LHCN-M2 (cell line): ENCODE measurements around the gene WFDC9. TPM values are rescaled to one million over a fixed set of nuclear protein-coding genes. Genes with fewer than 3 reads are reported as not detected.
"Not testable (repeated sequence)": the region's sequence is repeated elsewhere in the genome, so short reads cannot be mapped to it uniquely, and the experiment has no call there.

ENCODE experiments used
- DNase-seq: peaks from one replicate; pipeline ENCODE4 v3.0.0-alpha.2; 2012; ENCODE audit warnings: low read depth
- polyA plus RNA-seq: library from polyadenylated mRNA; unstranded; fragments of >200 nt; gene quantifications from one replicate; pipeline ENCODE4 v1.2.1, GENCODE V29; 2012; ENCODE audit warnings: missing spikeins
- total RNA-seq: library from RNA; depleted of rRNA; stranded (reverse); fragments of >200 nt; gene quantifications from 2 replicates; pipeline ENCODE4 v1.2.3, GENCODE V29; 2014; rRNA removed

Gene WFDC9
- total RNA-seq = not detected in 2 replicates
- not detected for polyA plus RNA-seq

GRCh38 chr20:45631184-45631583 is at the start of gene WFDC9:
Gene WFDC9 (minus strand): TSS chr20:45631284. CDS start chr20:45610181, 21,103 bp downstream.
- DNase-seq = no peak

- DNase-seq = no peak
Measured at GRCh38 chr20:45679650-45680049, 48.6 kb upstream of the WFDC9 start.

- no peak for DNase-seq
Measured at GRCh38 chr20:45672765-45673164, 41.7 kb upstream of the WFDC9 start.

GRCh38 chr20:45670139-45670538 is 39.1 kb upstream of the WFDC9 start, which contains the start of gene WFDC11:
Gene WFDC11 (minus strand): TSS chr20:45670239. CDS start chr20:45650600, 19,639 bp downstream.
- no peak for DNase-seq

GRCh38 chr20:45657038-45657437 is 26.0 kb upstream of the WFDC9 start:
- DNase-seq = not testable (repeated sequence)

- DNase-seq = not testable (repeated sequence)
Measured at GRCh38 chr20:45651726-45652125, 20.6 kb upstream of the WFDC9 start.

GRCh38 chr20:45649312-45649863 is 18.3 kb upstream of the WFDC9 start:
- DNase-seq = no peak

GRCh38 chr20:45647441-45648050 is 16.5 kb upstream of the WFDC9 start:
- no peak for DNase-seq

- no peak for DNase-seq
Measured at GRCh38 chr20:45646875-45647274, 15.8 kb upstream of the WFDC9 start.

- DNase-seq = not testable (repeated sequence)
Measured at GRCh38 chr20:45645869-45646268, 14.8 kb upstream of the WFDC9 start.

GRCh38 chr20:45641076-45641475 is 10.0 kb upstream of the WFDC9 start:
- not testable (repeated sequence) for DNase-seq

- no peak for DNase-seq
Measured at GRCh38 chr20:45639687-45640086, 8.6 kb upstream of the WFDC9 start.

- no peak for DNase-seq
Measured at GRCh38 chr20:45636513-45636912, 5.4 kb upstream of the WFDC9 start.

- no peak for DNase-seq
Measured at GRCh38 chr20:45630371-45630770, 713 bp downstream of the WFDC9 start.

GRCh38 chr20:45629496-45630100 is 1.5 kb downstream of the WFDC9 start, which contains the start of gene WFDC10A:
Gene WFDC10A (plus strand): TSS chr20:45629739. CDS start chr20:45629814, 75 bp downstream.
- DNase-seq = peak; percentile 49

GRCh38 chr20:45626540-45626939 is 4.5 kb downstream of the WFDC9 start:
- DNase-seq = no peak

- DNase-seq = no peak
Measured at GRCh38 chr20:45621593-45621992, 9.5 kb downstream of the WFDC9 start.

GRCh38 chr20:45617591-45617990 is 13.5 kb downstream of the WFDC9 start:
- DNase-seq = no peak

- DNase-seq = no peak
Measured at GRCh38 chr20:45612314-45612713, 18.8 kb downstream of the WFDC9 start.

GRCh38 chr20:45611054-45611453 is 20.0 kb downstream of the WFDC9 start:
- DNase-seq = peak; percentile 93

- DNase-seq = no peak
Measured at GRCh38 chr20:45607810-45608209, 23.3 kb downstream of the WFDC9 start.

- no peak for DNase-seq
Measured at GRCh38 chr20:45595235-45595634, 35.8 kb downstream of the WFDC9 start.

GRCh38 chr20:45593498-45593897 is 37.6 kb downstream of the WFDC9 start:
- DNase-seq = no peak
